HEK293T (cell line): ENCODE measurements around the gene DBX2.
"Not testable (repeated sequence)": the region's sequence is repeated elsewhere in the genome, so short reads cannot be mapped to it uniquely, and the experiment has no call there.

Experiments
- ARNT ChIP-seq: fragments of 450-650 bp; IDR thresholded peaks from 2 replicates; pipeline ENCODE4 v1.6.1; 2017; ENCODE audit warnings: mild to moderate bottlenecking
- FOXA1 ChIP-seq: fragments of 450-650 bp; IDR thresholded peaks from 2 replicates; pipeline ENCODE4 v1.6.1; 2016; ENCODE audit warnings: mild to moderate bottlenecking
- FOXK2 ChIP-seq: fragments of 450-650 bp; IDR thresholded peaks from 2 replicates; pipeline ENCODE4 v1.6.1; 2016; ENCODE audit warnings: mild to moderate bottlenecking
- FOXM1 ChIP-seq: fragments of 450-650 bp; IDR thresholded peaks from 2 replicates; pipeline ENCODE4 v1.6.1; 2017; ENCODE audit warnings: mild to moderate bottlenecking, borderline replicate concordance
- L3MBTL2 ChIP-seq: fragments of 450-650 bp; conservative IDR thresholded peaks from 2 replicates; pipeline ENCODE4 v1.6.1; 2016; ENCODE audit warnings: mild to moderate bottlenecking
- LEF1 ChIP-seq: fragments of 450-650 bp; IDR thresholded peaks from 2 replicates; pipeline ENCODE4 v1.6.1; 2017; ENCODE audit warnings: mild to moderate bottlenecking, borderline replicate concordance
- SP1 ChIP-seq: fragments of 450-650 bp; IDR thresholded peaks from 2 replicates; pipeline ENCODE4 v1.6.1; 2017
- SUZ12 ChIP-seq: fragments of 450-650 bp; IDR thresholded peaks from 2 replicates; pipeline ENCODE4 v1.6.1; 2016; ENCODE audit warnings: mild to moderate bottlenecking
- TARDBP ChIP-seq: fragments of 450-650 bp; IDR thresholded peaks from 2 replicates; pipeline ENCODE4 v1.6.1; 2016

- not testable (repeated sequence) for TF ChIP-seq ARNT, LEF1, TARDBP, L3MBTL2, FOXA1, FOXK2, SP1, SUZ12, FOXM1
Observed at GRCh38 chr12:45095417-45095816, 44.5 kb upstream of the DBX2 start.
